GM06990 (cell line): ENCODE data around the gene NDRG3.
A peak's percentile ranks its signal among the peaks of the same experiment; 100 is the strongest.
"Not testable (repeated sequence)": the region's sequence is repeated elsewhere in the genome, so short reads cannot be mapped to it uniquely, and the experiment has no call there.

Experiments used
- DNase-seq: peaks from one replicate; pipeline ENCODE4 v3.0.0-alpha.2; 2011; ENCODE audit not compliant: insufficient read length; ENCODE audit errors: extremely low read depth
- H3K27me3 ChIP-seq: replicated peaks from 2 replicates; pipeline ENCODE4 v1.6.0; 2011; ENCODE audit warnings: low read length; ENCODE audit not compliant: control insufficient read depth, insufficient read depth
- H3K36me3 ChIP-seq: 2 replicates; pipeline ENCODE4 v1.5.1; 2011; ENCODE audit warnings: low read length; ENCODE audit not compliant: control insufficient read depth, insufficient read depth
- H3K4me3 ChIP-seq: replicated peaks from 2 replicates; pipeline ENCODE4 v1.5.1; 2011; ENCODE audit warnings: low read depth, mild to moderate bottlenecking, control low read depth, low read length
- TF ChIP-seq, protein P1 (sequence below): IDR thresholded peaks from 2 replicates; pipeline ENCODE4 v1.5.1; 2011; ENCODE audit warnings: low read length, control low read depth, mild to moderate bottlenecking, inconsistent platforms; ENCODE audit not compliant: insufficient read depth, poor library complexity, severe bottlenecking

NDRG3 gene

DNA sequence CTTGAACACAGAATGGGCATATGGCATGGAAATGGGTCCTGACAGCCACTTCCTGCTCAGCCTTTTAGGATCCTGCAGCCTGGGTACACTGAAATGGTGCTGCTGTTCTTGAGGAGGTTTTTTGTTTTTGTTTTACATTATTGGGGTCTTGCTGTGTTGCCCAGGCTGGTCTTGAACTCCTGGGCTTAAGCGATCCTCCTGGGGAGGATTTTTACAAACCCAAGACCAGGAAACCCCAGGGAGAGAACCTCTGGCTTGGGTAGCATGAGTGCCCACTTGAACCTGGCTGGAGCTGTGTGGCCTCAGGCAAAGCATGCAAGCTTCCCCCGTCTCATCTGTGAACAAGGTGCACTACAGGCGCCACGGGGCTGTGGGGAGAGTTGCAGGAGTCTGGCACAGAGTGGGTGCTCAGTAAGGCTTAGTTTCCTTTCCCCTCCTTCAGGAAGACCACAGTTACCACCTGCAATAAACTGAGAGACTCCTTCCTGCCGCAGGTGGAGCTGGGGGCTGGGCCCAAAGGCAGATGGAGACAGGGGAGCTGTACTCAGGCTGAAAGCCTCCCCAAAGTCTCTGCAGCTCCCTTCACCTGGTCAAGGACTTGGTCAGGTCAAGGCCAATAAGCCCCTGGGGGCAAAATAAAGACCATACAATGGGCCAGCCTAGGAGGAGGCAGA is 101.7 kb downstream of the NDRG3 start:
- no peak overlapping the region for H3K4me3 ChIP-seq
- peak; percentile 21 for DNase-seq
- H3K36me3 ChIP-seq: no peaks in the 10 kb centered on the region
- TF ChIP-seq, protein P1, sequence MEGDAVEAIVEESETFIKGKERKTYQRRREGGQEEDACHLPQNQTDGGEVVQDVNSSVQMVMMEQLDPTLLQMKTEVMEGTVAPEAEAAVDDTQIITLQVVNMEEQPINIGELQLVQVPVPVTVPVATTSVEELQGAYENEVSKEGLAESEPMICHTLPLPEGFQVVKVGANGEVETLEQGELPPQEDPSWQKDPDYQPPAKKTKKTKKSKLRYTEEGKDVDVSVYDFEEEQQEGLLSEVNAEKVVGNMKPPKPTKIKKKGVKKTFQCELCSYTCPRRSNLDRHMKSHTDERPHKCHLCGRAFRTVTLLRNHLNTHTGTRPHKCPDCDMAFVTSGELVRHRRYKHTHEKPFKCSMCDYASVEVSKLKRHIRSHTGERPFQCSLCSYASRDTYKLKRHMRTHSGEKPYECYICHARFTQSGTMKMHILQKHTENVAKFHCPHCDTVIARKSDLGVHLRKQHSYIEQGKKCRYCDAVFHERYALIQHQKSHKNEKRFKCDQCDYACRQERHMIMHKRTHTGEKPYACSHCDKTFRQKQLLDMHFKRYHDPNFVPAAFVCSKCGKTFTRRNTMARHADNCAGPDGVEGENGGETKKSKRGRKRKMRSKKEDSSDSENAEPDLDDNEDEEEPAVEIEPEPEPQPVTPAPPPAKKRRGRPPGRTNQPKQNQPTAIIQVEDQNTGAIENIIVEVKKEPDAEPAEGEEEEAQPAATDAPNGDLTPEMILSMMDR: no peak
- no peaks in the 10 kb centered on the region for H3K27me3 ChIP-seq

DNA sequence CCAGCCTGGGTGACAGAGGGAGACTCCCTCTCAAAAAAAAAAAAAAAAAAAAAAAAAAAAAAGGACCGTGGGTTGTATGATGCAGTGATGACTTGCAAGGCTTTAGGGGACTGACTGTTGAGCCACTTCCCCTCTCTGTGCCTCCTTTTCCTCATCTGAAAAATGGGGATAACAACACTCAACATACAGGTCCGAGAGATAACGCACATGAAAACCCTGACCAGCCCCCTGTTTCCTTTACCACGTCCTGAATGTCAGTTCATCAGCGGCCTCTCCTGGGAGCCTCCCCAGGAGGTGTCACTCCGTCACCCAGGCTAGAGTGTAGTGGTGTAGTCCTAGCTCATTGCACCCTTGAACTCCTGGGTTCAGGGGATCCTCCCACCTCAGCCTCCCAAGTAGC is 103.8 kb downstream of the NDRG3 start:
- H3K36me3 ChIP-seq: no peaks in the 10 kb centered on the region
- H3K4me3 ChIP-seq: no peak overlapping the region
- DNase-seq: no peak

DNA sequence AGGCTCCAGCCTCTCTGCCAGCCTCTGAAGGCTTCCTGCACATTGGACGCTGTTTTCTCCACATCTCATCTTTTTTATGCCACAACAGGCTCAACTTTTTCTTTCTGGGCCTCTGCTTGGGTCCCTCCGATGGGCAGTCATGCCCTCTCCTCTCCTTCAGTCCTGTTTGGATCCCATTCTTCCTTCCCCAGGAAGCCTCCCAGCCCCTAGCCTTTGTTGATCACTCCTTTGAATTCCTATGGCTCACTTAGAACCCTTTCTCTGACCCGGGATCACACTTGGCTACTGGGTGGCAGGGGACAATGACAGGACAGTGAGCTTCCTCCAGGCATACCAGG is 104.4 kb downstream of the NDRG3 start:
- H3K27me3 ChIP-seq: no peaks in the 10 kb centered on the region
- DNase-seq: no peak
- H3K36me3 ChIP-seq: no peaks in the 10 kb centered on the region
- no peak overlapping the region for H3K4me3 ChIP-seq
- TF ChIP-seq, protein P1: no peak

More for the DNA sequence above, 103.8 kb downstream of the NDRG3 start:
- H3K27me3 ChIP-seq: no peaks in the 10 kb centered on the region
- TF ChIP-seq, protein P1: no peak

DNA sequence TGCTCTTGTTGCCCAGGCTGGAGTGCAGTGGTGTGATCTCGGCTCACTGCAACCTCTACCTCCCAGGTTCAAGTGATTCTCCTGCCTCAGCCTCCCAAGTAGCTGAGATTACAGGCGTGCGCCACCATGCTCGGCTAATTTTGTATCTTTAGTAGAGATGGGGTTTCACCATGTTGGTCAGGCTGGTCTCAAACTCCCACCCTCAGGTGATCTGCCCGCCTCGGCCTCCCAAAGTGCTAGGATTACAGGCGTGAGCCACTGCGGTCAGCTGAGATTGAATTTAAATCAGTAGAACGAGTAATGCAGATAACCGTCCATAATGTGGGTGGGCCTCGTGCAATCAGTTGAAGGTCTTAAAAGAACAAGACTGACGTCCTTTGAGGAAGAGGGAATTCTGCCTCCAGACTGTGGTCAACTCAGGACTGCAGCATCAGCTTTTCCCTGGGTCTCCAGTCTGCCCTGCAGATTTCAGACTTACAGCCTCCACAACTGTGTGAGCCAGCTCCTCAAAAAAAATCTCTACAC is 107.0 kb downstream of the NDRG3 start:
- H3K36me3 ChIP-seq, DNase-seq, H3K4me3 ChIP-seq, H3K27me3 ChIP-seq: not testable (repeated sequence)

DNA sequence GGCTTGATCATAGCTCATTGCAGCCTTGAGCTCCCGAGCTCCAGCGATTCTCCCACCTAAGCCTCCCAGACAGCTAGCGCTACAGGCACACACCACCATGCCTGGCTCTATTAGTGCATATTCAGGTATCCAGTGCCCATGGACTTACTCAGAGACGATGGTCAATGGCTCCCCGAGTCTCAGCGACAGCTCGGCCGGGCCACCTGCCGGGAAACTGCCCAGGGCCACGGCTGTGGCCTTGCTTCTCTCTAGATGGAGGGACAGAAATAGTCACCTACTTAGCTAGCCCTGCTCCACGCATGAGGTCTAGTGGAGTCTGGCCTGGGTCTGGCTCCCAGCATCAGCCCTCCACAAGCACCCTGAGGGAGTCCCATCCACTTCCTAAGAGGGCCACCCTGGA is 111.5 kb downstream of the NDRG3 start:
- Histone ChIP-seq H3K4me3 (no peak overlapping the region), H3K27me3 (no peaks in the 10 kb centered on the region), H3K36me3 (no peaks in the 10 kb centered on the region)
- no peak for DNase-seq
- TF ChIP-seq, protein P1: no peak

DNA sequence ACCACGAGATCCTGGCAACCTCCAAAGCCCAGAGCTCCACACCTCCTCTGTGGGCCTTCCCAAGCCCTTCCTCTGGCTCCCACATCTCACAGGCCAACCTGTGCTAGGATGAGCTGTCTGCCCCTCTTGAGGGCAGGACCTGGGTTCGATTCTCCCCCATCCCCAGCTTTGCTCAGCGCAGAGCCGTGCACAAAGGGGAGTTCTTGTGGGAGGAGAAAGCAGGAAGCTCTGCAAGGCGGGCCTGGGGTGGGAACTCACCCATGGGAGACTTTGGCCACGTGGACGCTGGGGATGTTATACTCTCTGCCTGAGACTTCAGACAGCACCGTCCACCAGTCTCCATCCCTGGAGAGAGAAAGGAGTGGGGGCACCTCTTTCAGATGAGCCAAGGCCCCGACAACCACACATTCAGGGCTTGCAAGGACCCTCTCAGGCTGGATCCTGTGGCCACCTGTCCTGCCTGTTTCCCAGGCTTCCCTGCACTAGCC is 112.6 kb downstream of the NDRG3 start:
- no peak for DNase-seq
- no peaks in the 10 kb centered on the region for H3K36me3 ChIP-seq
- TF ChIP-seq, protein P1: no peak
- H3K27me3 ChIP-seq: no peaks in the 10 kb centered on the region
- no peak overlapping the region for H3K4me3 ChIP-seq
